Right lobe of liver (tissue), 6 donors: ENCODE data around the gene RAVER1. TPM values are rescaled to one million over a fixed set of nuclear protein-coding genes. Genes with fewer than 3 reads are reported as not detected.
A peak's percentile ranks its signal among the peaks of the same experiment; 100 is the strongest.
"Not testable (repeated sequence)": the region's sequence is repeated elsewhere in the genome, so short reads cannot be mapped to it uniquely, and the experiment has no call there.

Experiments
- ATAC-seq, 4 donors: fragments of 200-7000 bp; cut with Tn5 transposase; one replicate each; pipeline ENCODE4 v1.9.1; 2020; ENCODE audit warnings: mild to moderate bottlenecking in 4 of 4, moderate library complexity in 4 of 4
- DNase-seq, 3 donors: peaks; one replicate each; pipeline ENCODE4 v3.0.0-alpha.2; 2020
- H3K27ac ChIP-seq, 3 donors: fragments of 200-600 bp; one replicate each; pipeline ENCODE4 v1.8.0; 2022
- H3K27me3 ChIP-seq, 2 donors: fragments of 200-600 bp; one replicate each; pipeline ENCODE4 v1.8.0; 2022
- H3K36me3 ChIP-seq, 4 donors: fragments of 200-600 bp; sonication (generic) in 1 of 4; one replicate each; pipeline versions ENCODE4 v1.5.1 to v1.8.0; 2017 to 2022; ENCODE audit warnings: control low read depth in 1 of 4
- H3K4me1 ChIP-seq, 4 donors: fragments of 200-600 bp; sonication (generic) in 1 of 4; one replicate each; pipeline versions ENCODE4 v1.5.1 to v1.8.0; 2017 to 2022; ENCODE audit warnings: control low read depth in 1 of 4
- H3K4me3 ChIP-seq, 3 donors: fragments of 200-600 bp; one replicate each; pipeline ENCODE4 v1.8.0; 2022
- H3K9me3 ChIP-seq, 4 donors: fragments of 200-600 bp; sonication (generic) in 1 of 4; one replicate each; pipeline versions ENCODE4 v1.5.1 to v1.8.0; 2017 to 2022; ENCODE audit warnings: control low read depth in 1 of 4
- CTCF ChIP-seq, 4 donors: fragments of 200-600 bp in 3 of 4; fragments of 450-650 bp in 1 of 4; IDR thresholded peaks; one replicate each; pipeline versions ENCODE4 v1.5.1 to v1.8.0; 2016 to 2022; ENCODE audit warnings: antibody characterized with exemption in 4 of 4, mild to moderate bottlenecking in 2 of 4
- POLR2A ChIP-seq: fragments of 450-650 bp; IDR thresholded peaks from one replicate; pipeline ENCODE4 v1.6.1; 2017; ENCODE audit warnings: antibody characterized with exemption, mild to moderate bottlenecking
- WGBS: methylation state at CpG from one replicate; pipeline ENCODE4 v1.1.6; 2018; ENCODE audit warnings: low coverage, low lambda C conversion rate; ENCODE audit not compliant: insufficient coverage; ENCODE audit errors: missing lambda C conversion rate; 5-methylcytosine and 5-hydroxymethylcytosine counted together
- intact Hi-C, 2 donors: fragments of 100-400 bp; cut with DNase I; formaldehyde crosslinking; loops; one replicate each; pipeline versions ENCODE4 v1.11.2 to v1.14.1; 2022
- total RNA-seq, 6 experiments: library from RNA; depleted of rRNA in 2 of 6; stranded (reverse); fragments of >200 nt in 2 of 6; fragmentation: NEBNext Ultra II Directional in 3 of 6; extraction: Animal tissue kit (Norgen Biotek cat#: 25700) in 3 of 6; gene quantifications; one replicate each; pipeline versions ENCODE4 v1.1.0 to v1.2.4, GENCODE V29; 2016 to 2023
- donor health status: DM: no; HTN: yes; CAD: no.
- donor health status: DM: no; HTN: no; CAD: no.
- donor health status: DM: no; HTN: no; CAD: no.
- donor health status: DM: no; HTN: yes; CAD: no.
- donor health status: DM: no; HTN: yes; CAD: no.

The RAVER1 gene
- total RNA-seq, 6 experiments from 2014 or later: 5.2 to 9.5 (median 7.1) TPM

DNA sequence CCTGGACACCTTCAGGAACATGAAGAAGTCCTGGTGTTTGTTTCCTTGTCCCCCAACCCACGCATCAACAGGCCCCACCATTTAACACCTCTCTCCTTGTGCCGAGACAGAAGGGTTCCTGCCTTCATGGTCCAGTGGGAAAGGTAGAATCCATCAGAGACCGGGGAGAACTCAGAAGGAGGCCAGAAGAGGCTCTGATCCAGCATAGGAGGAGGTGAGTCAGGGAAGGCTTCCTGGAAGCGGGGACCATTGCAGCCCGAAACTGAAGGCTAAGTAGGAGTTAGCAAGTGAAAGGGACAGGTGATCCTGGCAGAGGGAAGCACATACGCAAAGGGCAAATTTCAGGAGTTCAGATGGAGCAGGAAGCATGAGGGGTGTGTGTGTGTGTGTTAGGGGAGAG lies 5.6 kb upstream of the RAVER1 start:
- DNase-seq: no peak
- WGBS: 62% methylated on average over 6 of the region's 6 CpGs
- H3K27me3 ChIP-seq: no peaks in the 10 kb centered on the region
- H3K4me3 ChIP-seq: peak overlapping the region in 1 of 3 donors; percentile 10
- no peak for ATAC-seq
- no peaks in the 10 kb centered on the region for H3K9me3 ChIP-seq
- no peaks in the 10 kb centered on the region for H3K36me3 ChIP-seq
- peaks cover 0 to 18% (median 9%) of the 10 kb centered on the region in 4 donors for H3K4me1 ChIP-seq
- intact Hi-C loops: loop anchor here in 1 of 2 donors (10.0 kb wide), 1 partner anchor 46 kb away; the partner anchor contains the start of gene TYK2
- TF ChIP-seq CTCF (IDR thresholded peaks at IDR 0.05): no peak
- no peak for TF ChIP-seq POLR2A
- H3K27ac ChIP-seq: peak overlapping the region in 1 of 3 donors; percentile 47

GRCh38 chr19:10336725-10337124 lies 3.4 kb upstream of the RAVER1 start:
- not testable (repeated sequence) for DNase-seq, H3K27ac ChIP-seq, ATAC-seq, H3K4me3 ChIP-seq, H3K36me3 ChIP-seq, H3K9me3 ChIP-seq, H3K27me3 ChIP-seq
- peaks cover 0 to 27% (median 13%) of the 10 kb centered on the region in 4 donors for H3K4me1 ChIP-seq
- 100% methylated on average over 6 of the region's 9 CpGs for WGBS
- intact Hi-C loops: loop anchor here in 1 of 2 donors (10.0 kb wide), 1 partner anchor 48 kb away; the partner anchor contains the start of gene TYK2

- no peaks in the 10 kb centered on the region for H3K27me3 ChIP-seq
- H3K4me1 ChIP-seq: peaks cover 0 to 27% (median 13%) of the 10 kb centered on the region in 4 donors
- H3K36me3 ChIP-seq: peaks cover 0 to under 1% (median 0%) of the 10 kb centered on the region in 4 donors
- intact Hi-C loops: loop anchor here in 1 of 2 donors (10.0 kb wide), 1 partner anchor 49 kb away; the partner anchor contains the start of gene TYK2
- H3K4me3 ChIP-seq: peak overlapping the region; percentile 21 to 94 (median 90)
- TF ChIP-seq CTCF (IDR thresholded peaks at IDR 0.05) (no peak), POLR2A (peak; percentile 17)
- peak overlapping the region; percentile 33 to 70 (median 54) for H3K27ac ChIP-seq
- 76% methylated on average over 11 of the region's 26 CpGs for WGBS
- DNase-seq (peak in 2 of 3 donors; percentile 52 to 72), ATAC-seq (peak in 3 of 4 donors; percentile 5 to 57 (median 21))
- no peaks in the 10 kb centered on the region for H3K9me3 ChIP-seq
Observed at GRCh38 chr19:10335352-10335985, 2.1 kb upstream of the RAVER1 start.

GRCh38 chr19:10334588-10335351 lies 1.4 kb upstream of the RAVER1 start:
- Histone ChIP-seq H3K27ac (peak overlapping the region; percentile 56 to 74 (median 70)), H3K9me3 (no peaks in the 10 kb centered on the region), H3K4me1 (peaks cover 0 to 27% (median 13%) of the 10 kb centered on the region in 4 donors), H3K27me3 (no peaks in the 10 kb centered on the region), H3K36me3 (peaks cover 0 to 7% (median 3%) of the 10 kb centered on the region in 4 donors), H3K4me3 (peak overlapping the region; percentile 90 to 94 (median 91))
- DNase-seq (peak; percentile 96 to 99 (median 98)), ATAC-seq (peak; percentile 80 to 89 (median 84))
- 18% methylated on average over 14 of the region's 59 CpGs for WGBS
- intact Hi-C loops: loop anchor here in 1 of 2 donors (10.0 kb wide), 1 partner anchor 50 kb away; the partner anchor contains the start of gene TYK2
- peak in 2 of 4 donors; percentile 3 to 10 for TF ChIP-seq CTCF (IDR thresholded peaks at IDR 0.05)
- peak; percentile 80 for TF ChIP-seq POLR2A
